Measurements from ENCODE around the gene SYTL2. TPM values are rescaled to one million over a fixed set of nuclear protein-coding genes. Genes with fewer than 3 reads are reported as not detected.

SYTL2 gene
- total and polyA plus RNA-seq, 2 experiments from 2014 or later: 3.4 to 7.2 TPM

GRCh38 chr11:85772695-85773094 lies 38.2 kb downstream of the SYTL2 start:
- Histone ChIP-seq H3K27ac (ENCODE audit: low read depth) (no peak overlapping the region), H2AFZ (no peak overlapping the region), H3K79me2 (replicated peaks; ENCODE audit: insufficient read depth) (no peaks in the 10 kb centered on the region), H3K36me3 (ENCODE audit: insufficient read depth) (no peaks in the 10 kb centered on the region), H3K4me2 (no peak overlapping the region), H3K4me3 (no peak overlapping the region), H3K4me1 (ENCODE audit: insufficient read depth) (peaks cover 11% of the 10 kb centered on the region), H3F3A (replicated peaks; ENCODE audit: low read depth) (no peaks in the 10 kb centered on the region), H3K27me3 (ENCODE audit: insufficient read depth) (no peaks in the 10 kb centered on the region), H4K20me1 (replicated peaks; ENCODE audit: insufficient read depth) (no peaks in the 10 kb centered on the region), H3K9me2 (ENCODE audit: insufficient read depth) (no peaks in the 10 kb centered on the region)
- Mint-ChIP-seq H3K36me3 (ENCODE audit: low read depth) (no peaks in the 10 kb centered on the region; the same call in 2 of the 3 replicates), H3K27ac (no peak overlapping the region), H3K4me3 (no peak overlapping the region), H3K27me3 (ENCODE audit: insufficient read depth, low read depth, poor library complexity) (peaks cover 2% of the 10 kb centered on the region), H3K9me3 (peaks cover 6% of the 10 kb centered on the region; the same call in 2 of the 3 replicates), H3K4me1 (peaks cover 24% of the 10 kb centered on the region)
- TF ChIP-seq, protein P1, sequence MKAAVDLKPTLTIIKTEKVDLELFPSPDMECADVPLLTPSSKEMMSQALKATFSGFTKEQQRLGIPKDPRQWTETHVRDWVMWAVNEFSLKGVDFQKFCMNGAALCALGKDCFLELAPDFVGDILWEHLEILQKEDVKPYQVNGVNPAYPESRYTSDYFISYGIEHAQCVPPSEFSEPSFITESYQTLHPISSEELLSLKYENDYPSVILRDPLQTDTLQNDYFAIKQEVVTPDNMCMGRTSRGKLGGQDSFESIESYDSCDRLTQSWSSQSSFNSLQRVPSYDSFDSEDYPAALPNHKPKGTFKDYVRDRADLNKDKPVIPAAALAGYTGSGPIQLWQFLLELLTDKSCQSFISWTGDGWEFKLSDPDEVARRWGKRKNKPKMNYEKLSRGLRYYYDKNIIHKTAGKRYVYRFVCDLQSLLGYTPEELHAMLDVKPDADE (IDR thresholded peaks at IDR 0.05): no peak
- TF ChIP-seq CREB1 (CRISPR knock-in tag; IDR thresholded peaks at IDR 0.05; ENCODE audit: low read depth): no peak
- no peak for TF ChIP-seq ZNF462 (CRISPR knock-in tag; IDR thresholded peaks at IDR 0.05)
- TF ChIP-seq CTCF (conservative IDR thresholded peaks at IDR 0.05; ENCODE audit: low read depth in 2 of 2): no peak
- TF ChIP-seq JUNB (IDR thresholded peaks at IDR 0.05; ENCODE audit: unreplicated experiment): no peak
- no peak for TF ChIP-seq ZNF114 (CRISPR knock-in tag; IDR thresholded peaks at IDR 0.05)
- TF ChIP-seq STAT1 (IDR thresholded peaks at IDR 0.05; ENCODE audit: unreplicated experiment): no peak
- no peak for TF ChIP-seq ZNF331 (CRISPR knock-in tag; IDR thresholded peaks at IDR 0.05; ENCODE audit: low read depth)
- no peak for TF ChIP-seq NANOG (IDR thresholded peaks at IDR 0.05; ENCODE audit: borderline replicate concordance)
- no peak for TF ChIP-seq EZH2 (IDR thresholded peaks at IDR 0.05; ENCODE audit: low read depth, unreplicated experiment)
- TF ChIP-seq EZH2phosphoT487 (IDR thresholded peaks at IDR 0.05; ENCODE audit: unreplicated experiment): no peak
- no peak for TF ChIP-seq POLR2AphosphoS5 (IDR thresholded peaks at IDR 0.05; ENCODE audit: low read depth)
- TF ChIP-seq REST (IDR thresholded peaks at IDR 0.05; ENCODE audit: unreplicated experiment): no peak
- ATAC-seq: no peak
- peak; percentile 32 for DNase-seq (ENCODE audit: low spot score)

All from GM23338 (cell line).